SK-N-SH treated with all-trans-retinoic acid at 6 μM for 48 hours (cell line): ENCODE data around the gene PRELID1.

Experiments used
- ATAC-seq: fragments of 200-7000 bp; cut with Tn5 transposase; 3 replicates; pipeline ENCODE4 v1.9.1; 2020; ENCODE audit warnings: mild to moderate bottlenecking, moderate library complexity
- ARNTL ChIP-seq: fragments of 450-650 bp; formaldehyde crosslinking; IDR thresholded peaks from 2 replicates; pipeline ENCODE4 v1.5.0; 2020; ENCODE audit warnings: low read depth, mild to moderate bottlenecking, moderate library complexity, borderline replicate concordance
- BACH2 ChIP-seq: fragments of 250-450 bp; sonication (Bioruptor Pico); IDR thresholded peaks from 2 replicates; pipeline ENCODE4 v1.9.0; 2021; ENCODE audit warnings: mild to moderate bottlenecking, borderline replicate concordance
- CSDC2 ChIP-seq: fragments of 250-450 bp; sonication (Bioruptor Pico); IDR thresholded peaks from 2 replicates; pipeline ENCODE4 v1.5.0; 2020; ENCODE audit warnings: mild to moderate bottlenecking, moderate library complexity
- CSRNP3 ChIP-seq: fragments of 250-450 bp; sonication (Bioruptor Pico); IDR thresholded peaks from 2 replicates; pipeline ENCODE4 v1.5.1; 2021; ENCODE audit warnings: mild to moderate bottlenecking, moderate library complexity
- ESRRG ChIP-seq: fragments of 250-450 bp; sonication (Bioruptor Pico); IDR thresholded peaks from 2 replicates; pipeline ENCODE4 v1.6.1; 2021; ENCODE audit warnings: mild to moderate bottlenecking
- GLIS3 ChIP-seq: fragments of 250-450 bp; sonication (Bioruptor Pico); IDR thresholded peaks from 2 replicates; pipeline ENCODE4 v1.5.0; 2020; ENCODE audit warnings: mild to moderate bottlenecking, moderate library complexity
- ISL1 ChIP-seq: fragments of 250-450 bp; sonication (Bioruptor Pico); IDR thresholded peaks from 2 replicates; pipeline ENCODE4 v2.1.2; 2022; ENCODE audit warnings: mild to moderate bottlenecking, moderate library complexity
- OSR1 ChIP-seq: fragments of 250-450 bp; sonication (Bioruptor Pico); IDR thresholded peaks from 2 replicates; pipeline ENCODE4 v1.8.0; 2022; ENCODE audit warnings: moderate library complexity, mild to moderate bottlenecking, inconsistent platforms
- PPARA ChIP-seq: fragments of 250-450 bp; sonication (Bioruptor Pico); IDR thresholded peaks from 2 replicates; pipeline ENCODE4 v1.5.0; 2020; ENCODE audit warnings: mild to moderate bottlenecking, borderline replicate concordance
- RARB ChIP-seq: fragments of 250-450 bp; sonication (Bioruptor Pico); IDR thresholded peaks from 2 replicates; pipeline ENCODE4 v1.8.0; 2021; ENCODE audit warnings: mild to moderate bottlenecking, moderate library complexity
- SNAI2 ChIP-seq: fragments of 250-450 bp; sonication (Bioruptor Pico); IDR thresholded peaks from 2 replicates; pipeline ENCODE4 v1.5.0; 2020; ENCODE audit warnings: mild to moderate bottlenecking, moderate library complexity
- TCF4 ChIP-seq: fragments of 250-450 bp; sonication (Bioruptor Pico); IDR thresholded peaks from 2 replicates; pipeline ENCODE4 v1.8.0; 2021; ENCODE audit warnings: mild to moderate bottlenecking, moderate library complexity, borderline replicate concordance
- TOX ChIP-seq: fragments of 250-450 bp; sonication (Bioruptor Pico); IDR thresholded peaks from 2 replicates; pipeline ENCODE4 v1.8.0; 2021; ENCODE audit warnings: mild to moderate bottlenecking, moderate library complexity, borderline replicate concordance
- TSHZ2 ChIP-seq: fragments of 250-450 bp; sonication (Bioruptor Pico); IDR thresholded peaks from 2 replicates; pipeline ENCODE4 v1.5.0; 2020; ENCODE audit warnings: mild to moderate bottlenecking, moderate library complexity
- ZC3H10 ChIP-seq: fragments of 250-450 bp; sonication (Bioruptor Pico); IDR thresholded peaks from 2 replicates; pipeline ENCODE4 v1.5.1; 2021; ENCODE audit warnings: mild to moderate bottlenecking, moderate library complexity
- ZFP3 ChIP-seq: fragments of 250-450 bp; sonication (Bioruptor Pico); IDR thresholded peaks from 2 replicates; pipeline ENCODE4 v1.5.0; 2020; ENCODE audit warnings: mild to moderate bottlenecking, moderate library complexity
- ZFP30 ChIP-seq: fragments of 450-650 bp; formaldehyde crosslinking; IDR thresholded peaks from 2 replicates; pipeline ENCODE4 v1.5.0; 2022; ENCODE audit warnings: mild to moderate bottlenecking, moderate library complexity
- ZNF565 ChIP-seq: fragments of 450-650 bp; formaldehyde crosslinking; conservative IDR thresholded peaks from 2 replicates; pipeline ENCODE4 v1.5.0; 2020; ENCODE audit warnings: low read depth, mild to moderate bottlenecking, moderate library complexity
- ZNF70 ChIP-seq: fragments of 450-650 bp; formaldehyde crosslinking; IDR thresholded peaks from 2 replicates; pipeline ENCODE4 v1.5.0; 2020; ENCODE audit warnings: mild to moderate bottlenecking, moderate library complexity
- ZNF8 ChIP-seq: fragments of 450-650 bp; formaldehyde crosslinking; IDR thresholded peaks from 2 replicates; pipeline ENCODE4 v1.5.0; 2020; ENCODE audit warnings: mild to moderate bottlenecking, moderate library complexity
- TF ChIP-seq, protein P1 (sequence below): fragments of 250-450 bp; sonication (Bioruptor Pico); IDR thresholded peaks from 2 replicates; pipeline ENCODE4 v1.5.1; 2020; ENCODE audit warnings: low read depth, mild to moderate bottlenecking, moderate library complexity
- TF ChIP-seq, protein P2 (sequence below): fragments of 250-450 bp; sonication (Bioruptor Pico); IDR thresholded peaks from 2 replicates; pipeline ENCODE4 v1.8.0; 2020; ENCODE audit warnings: mild to moderate bottlenecking, moderate library complexity, borderline replicate concordance
- TF ChIP-seq, protein P3 (sequence below): fragments of 250-450 bp; sonication (Bioruptor Pico); IDR thresholded peaks from 2 replicates; pipeline ENCODE4 v1.8.0; 2021; ENCODE audit warnings: low read depth, mild to moderate bottlenecking, moderate library complexity, borderline replicate concordance

PRELID1 gene

DNA sequence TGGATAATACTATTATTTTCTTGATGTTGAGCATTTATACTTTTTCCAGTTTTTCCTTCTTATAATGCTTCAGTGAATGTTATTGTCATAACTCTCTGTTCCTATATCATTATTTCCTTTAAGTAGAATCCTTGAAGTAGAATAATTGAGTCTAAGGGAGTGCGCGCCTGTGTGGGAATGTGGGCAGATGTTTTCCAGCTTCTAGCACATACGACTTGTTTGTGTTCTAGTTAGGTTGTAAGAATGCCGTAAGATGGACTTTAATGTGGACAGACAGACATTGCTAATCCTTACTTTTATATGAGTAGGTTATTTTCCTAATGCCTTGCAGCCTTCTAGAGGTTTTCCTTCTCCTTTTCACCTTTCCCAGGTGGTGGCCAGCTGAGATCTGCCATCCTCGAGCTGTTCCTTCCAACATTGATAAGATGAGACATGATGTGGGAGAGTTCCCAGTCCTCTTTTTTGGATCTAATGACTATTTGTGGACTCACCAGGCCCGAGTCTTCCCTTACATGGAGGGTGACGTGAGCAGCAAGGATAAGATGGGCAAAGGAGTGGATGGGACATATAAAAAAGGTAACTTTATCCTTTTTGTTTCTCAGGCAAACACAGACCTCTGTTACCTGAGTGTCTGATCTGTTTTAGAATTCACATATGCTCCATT lies 34.2 kb upstream of the PRELID1 start:
- ATAC-seq: no peak
- no peak for TF ChIP-seq OSR1
- no peak for TF ChIP-seq TOX (CRISPR knock-in tag)
- TF ChIP-seq, protein P1, sequence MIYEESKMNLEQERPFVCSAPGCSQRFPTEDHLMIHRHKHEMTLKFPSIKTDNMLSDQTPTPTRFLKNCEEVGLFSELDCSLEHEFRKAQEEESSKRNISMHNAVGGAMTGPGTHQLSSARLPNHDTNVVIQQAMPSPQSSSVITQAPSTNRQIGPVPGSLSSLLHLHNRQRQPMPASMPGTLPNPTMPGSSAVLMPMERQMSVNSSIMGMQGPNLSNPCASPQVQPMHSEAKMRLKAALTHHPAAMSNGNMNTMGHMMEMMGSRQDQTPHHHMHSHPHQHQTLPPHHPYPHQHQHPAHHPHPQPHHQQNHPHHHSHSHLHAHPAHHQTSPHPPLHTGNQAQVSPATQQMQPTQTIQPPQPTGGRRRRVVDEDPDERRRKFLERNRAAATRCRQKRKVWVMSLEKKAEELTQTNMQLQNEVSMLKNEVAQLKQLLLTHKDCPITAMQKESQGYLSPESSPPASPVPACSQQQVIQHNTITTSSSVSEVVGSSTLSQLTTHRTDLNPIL (CRISPR knock-in tag): no peak
- TF ChIP-seq, protein P2, sequence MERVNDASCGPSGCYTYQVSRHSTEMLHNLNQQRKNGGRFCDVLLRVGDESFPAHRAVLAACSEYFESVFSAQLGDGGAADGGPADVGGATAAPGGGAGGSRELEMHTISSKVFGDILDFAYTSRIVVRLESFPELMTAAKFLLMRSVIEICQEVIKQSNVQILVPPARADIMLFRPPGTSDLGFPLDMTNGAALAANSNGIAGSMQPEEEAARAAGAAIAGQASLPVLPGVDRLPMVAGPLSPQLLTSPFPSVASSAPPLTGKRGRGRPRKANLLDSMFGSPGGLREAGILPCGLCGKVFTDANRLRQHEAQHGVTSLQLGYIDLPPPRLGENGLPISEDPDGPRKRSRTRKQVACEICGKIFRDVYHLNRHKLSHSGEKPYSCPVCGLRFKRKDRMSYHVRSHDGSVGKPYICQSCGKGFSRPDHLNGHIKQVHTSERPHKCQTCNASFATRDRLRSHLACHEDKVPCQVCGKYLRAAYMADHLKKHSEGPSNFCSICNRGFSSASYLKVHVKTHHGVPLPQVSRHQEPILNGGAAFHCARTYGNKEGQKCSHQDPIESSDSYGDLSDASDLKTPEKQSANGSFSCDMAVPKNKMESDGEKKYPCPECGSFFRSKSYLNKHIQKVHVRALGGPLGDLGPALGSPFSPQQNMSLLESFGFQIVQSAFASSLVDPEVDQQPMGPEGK (CRISPR knock-in tag): no peak
- TF ChIP-seq CSDC2 (CRISPR knock-in tag): no peak
- TF ChIP-seq ZNF70 (CRISPR knock-in tag): no peak
- TF ChIP-seq BACH2 (CRISPR knock-in tag): no peak
- TF ChIP-seq ISL1: no peak
- TF ChIP-seq CSRNP3: no peak
- TF ChIP-seq SNAI2 (CRISPR knock-in tag): no peak
- TF ChIP-seq RARB (CRISPR knock-in tag): no peak
- TF ChIP-seq, protein P3, sequence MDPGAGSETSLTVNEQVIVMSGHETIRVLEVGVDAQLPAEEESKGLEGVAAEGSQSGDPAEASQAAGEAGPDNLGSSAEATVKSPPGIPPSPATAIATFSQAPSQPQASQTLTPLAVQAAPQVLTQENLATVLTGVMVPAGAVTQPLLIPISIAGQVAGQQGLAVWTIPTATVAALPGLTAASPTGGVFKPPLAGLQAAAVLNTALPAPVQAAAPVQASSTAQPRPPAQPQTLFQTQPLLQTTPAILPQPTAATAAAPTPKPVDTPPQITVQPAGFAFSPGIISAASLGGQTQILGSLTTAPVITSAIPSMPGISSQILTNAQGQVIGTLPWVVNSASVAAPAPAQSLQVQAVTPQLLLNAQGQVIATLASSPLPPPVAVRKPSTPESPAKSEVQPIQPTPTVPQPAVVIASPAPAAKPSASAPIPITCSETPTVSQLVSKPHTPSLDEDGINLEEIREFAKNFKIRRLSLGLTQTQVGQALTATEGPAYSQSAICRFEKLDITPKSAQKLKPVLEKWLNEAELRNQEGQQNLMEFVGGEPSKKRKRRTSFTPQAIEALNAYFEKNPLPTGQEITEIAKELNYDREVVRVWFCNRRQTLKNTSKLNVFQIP (CRISPR knock-in tag): no peak
- TF ChIP-seq ZC3H10 (CRISPR knock-in tag): no peak
- no peak for TF ChIP-seq ZFP3 (CRISPR knock-in tag)
- no peak for TF ChIP-seq ESRRG (CRISPR knock-in tag)
- TF ChIP-seq ARNTL: no peak
- TF ChIP-seq TSHZ2 (CRISPR knock-in tag): no peak
- TF ChIP-seq, all 23 proteins: peak for 0

DNA sequence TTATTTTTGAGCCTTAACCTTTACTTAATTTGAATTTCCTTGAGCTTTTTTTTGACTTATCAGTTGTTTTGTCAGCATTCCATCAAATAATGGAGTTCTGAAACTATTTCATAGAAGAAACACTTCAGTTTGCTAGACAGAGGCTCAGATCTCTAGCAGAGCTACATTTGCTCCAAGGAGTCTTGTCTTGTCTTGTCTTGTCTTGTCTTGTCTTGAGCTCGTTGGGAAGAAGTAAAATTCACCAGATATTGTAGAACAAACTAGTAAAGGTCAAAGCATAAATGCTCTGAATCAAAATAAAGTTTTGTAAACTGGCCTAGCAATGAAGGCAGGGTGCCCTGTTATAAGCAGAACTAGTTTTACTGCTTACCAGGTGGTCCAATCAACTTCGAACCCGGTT lies 33.6 kb upstream of the PRELID1 start:
- TF ChIP-seq, protein P1 (CRISPR knock-in tag): no peak
- TF ChIP-seq BACH2 (CRISPR knock-in tag): no peak
- TF ChIP-seq ZNF8 (CRISPR knock-in tag): no peak
- TF ChIP-seq, protein P2 (CRISPR knock-in tag): no peak
- TF ChIP-seq OSR1: no peak
- TF ChIP-seq SNAI2 (CRISPR knock-in tag): no peak
- no peak for TF ChIP-seq GLIS3
- TF ChIP-seq ARNTL: no peak
- TF ChIP-seq CSDC2 (CRISPR knock-in tag): no peak
- no peak for TF ChIP-seq ZNF70 (CRISPR knock-in tag)
- no peak for TF ChIP-seq CSRNP3
- no peak for TF ChIP-seq TCF4 (CRISPR knock-in tag)
- no peak for TF ChIP-seq TOX (CRISPR knock-in tag)
- TF ChIP-seq RARB (CRISPR knock-in tag): no peak
- TF ChIP-seq ZFP30: no peak
- no peak for TF ChIP-seq ZNF565 (CRISPR knock-in tag)
- TF ChIP-seq PPARA (CRISPR knock-in tag): no peak
- no peak for TF ChIP-seq ZFP3 (CRISPR knock-in tag)
- TF ChIP-seq ESRRG (CRISPR knock-in tag): no peak
- ATAC-seq: no peak
